ENCODE measurements around the gene MED25. TPM values are rescaled to one million over a fixed set of nuclear protein-coding genes. Genes with fewer than 3 reads are reported as not detected.
A peak's percentile ranks its signal among the peaks of the same experiment; 100 is the strongest.

Gene MED25
- total and polyA plus RNA-seq, 9 of the 15 experiments (the other 6 are each of a cell fraction or from before 2014, with no cell fraction given): 4.1 to 93.9 (median 19.3) TPM

- CTCF ChIA-PET (ENCODE audit: low intra/inter-chr PET ratio): no interaction called here
- in situ Hi-C loops (cut with MboI): no loop called here
These were observed 36.7 kb upstream of the MED25 start for GRCh38 chr19:49781394-49781793.

GRCh38 chr19:49782515-49782914 is 35.6 kb upstream of the MED25 start:
- H3K4me2 ChIP-seq (ENCODE audit: insufficient read depth, low read length): no peak overlapping the region
- DNase-seq (ENCODE audit: extremely low read depth in 1 of 4, low spot score in 3 of 4) (no peak), ATAC-seq (no peak), FAIRE-seq (no peak)
- no peaks in the 10 kb centered on the region for H3K27me3 ChIP-seq (ENCODE audit: control insufficient read depth in 2 of 2, insufficient read depth in 2 of 2, low read length in 2 of 2)
- WGBS (ENCODE audit: insufficient coverage, low coverage, missing lambda C conversion rate): 97% methylated on average over 12 of the region's 18 CpGs
- ChIA-PET CTCF (ENCODE audit: low intra/inter-chr PET ratio) (no interaction called here), POLR2A (no interaction called here)
- peak overlapping the region in 1 of 2 experiments; percentile 61; a peak in 1 of 4 replicates for H3K9ac ChIP-seq (ENCODE audit: insufficient read depth in 1 of 2, low read depth in 2 of 2, low read length in 2 of 2)
- no TSS peak for BruUV-seq (replicated peaks)
- H3K79me2 ChIP-seq (ENCODE audit: control insufficient read depth, insufficient read depth, low read length): peaks cover 28% of the 10 kb centered on the region
- peaks cover 2% of the 10 kb centered on the region for H3K9me1 ChIP-seq (ENCODE audit: control insufficient read depth, insufficient read depth, low read length)
- no peaks in the 10 kb centered on the region for H4K20me1 ChIP-seq (replicated peaks; ENCODE audit: control insufficient read depth, insufficient read depth, low read length)
- no peaks in the 10 kb centered on the region; the same call in 1 of the 2 replicates for H3K9me3 ChIP-seq (replicated peaks; ENCODE audit: control insufficient read depth, insufficient read depth, low read depth, low read length)
- intact Hi-C loops (cut with micrococcal nuclease): no loop called here
- H3K4me3 ChIP-seq: no peak overlapping the region
- H2AFZ ChIP-seq (ENCODE audit: low read depth, low read length): no peak overlapping the region
- H3K27ac ChIP-seq (ENCODE audit: extremely low read depth, low read depth, low read length): no peak overlapping the region
- peaks cover 2 to 22% of the 10 kb centered on the region in 2 experiments; a peak in 3 of 5 replicates for H3K4me1 ChIP-seq (replicated peaks in 1 of 2; ENCODE audit: control insufficient read depth in 2 of 2, insufficient read depth in 2 of 2, low read length in 2 of 2)
- peaks cover 70% of the 10 kb centered on the region; the same call in 2 of the 3 replicates for H3K36me3 ChIP-seq (ENCODE audit: control insufficient read depth, insufficient read depth, low read length)
- in situ Hi-C loops (cut with MboI): no loop called here
- TF ChIP-seq ZNF408 (CRISPR knock-in tag; IDR thresholded peaks at IDR 0.05; ENCODE audit: low read depth): no peak
- TF ChIP-seq ETS1 (conservative IDR thresholded peaks at IDR 0.05; ENCODE audit: control insufficient read depth, low read depth, low read length): no peak
- TF ChIP-seq RBFOX2 (IDR thresholded peaks at IDR 0.05; ENCODE audit: low read depth, low read length): 0 out of 2 replicates have a peak, but pooled peaks have one; percentile 34
- TF ChIP-seq SRSF3 (IDR thresholded peaks at IDR 0.05; ENCODE audit: insufficient read depth, low read length): no peak
- TF ChIP-seq POLR2G (IDR thresholded peaks at IDR 0.05; ENCODE audit: low read depth, low read length): peak; percentile 52
- no peak for TF ChIP-seq CREM (IDR thresholded peaks at IDR 0.05; ENCODE audit: low read depth)
- TF ChIP-seq ZBTB7A (IDR thresholded peaks at IDR 0.05; ENCODE audit: borderline replicate concordance, control insufficient read depth, low read depth, low read length): no peak
- no peak for TF ChIP-seq ZBTB33 (CRISPR knock-in tag; IDR thresholded peaks at IDR 0.05)
- no peak for TF ChIP-seq ZBTB43 (CRISPR knock-in tag; IDR thresholded peaks at IDR 0.05)

More at GRCh38 chr19:49781394-49781793, 36.7 kb upstream of the MED25 start:
- Histone ChIP-seq H3K9me1 (ENCODE audit: control insufficient read depth, insufficient read depth, low read length) (peaks cover 2% of the 10 kb centered on the region), H4K20me1 (replicated peaks; ENCODE audit: control insufficient read depth, insufficient read depth, low read length) (no peaks in the 10 kb centered on the region), H2AFZ (ENCODE audit: low read depth, low read length) (no peak overlapping the region), H3K79me2 (ENCODE audit: control insufficient read depth, insufficient read depth, low read length) (peaks cover 38% of the 10 kb centered on the region), H3K4me3 (no peak overlapping the region), H3K4me2 (ENCODE audit: insufficient read depth, low read length) (no peak overlapping the region), H3K36me3 (ENCODE audit: control insufficient read depth, insufficient read depth, low read length) (peaks cover 67% of the 10 kb centered on the region; the same call in 2 of the 3 replicates), H3K9ac (ENCODE audit: insufficient read depth in 1 of 2, low read depth in 2 of 2, low read length in 2 of 2) (peak overlapping the region in 1 of 2 experiments; percentile 77; a peak in 2 of 4 replicates), H3K27me3 (ENCODE audit: control insufficient read depth in 2 of 2, insufficient read depth in 2 of 2, low read length in 2 of 2) (no peaks in the 10 kb centered on the region), H3K9me3 (replicated peaks; ENCODE audit: control insufficient read depth, insufficient read depth, low read depth, low read length) (no peaks in the 10 kb centered on the region; the same call in 1 of the 2 replicates), H3K4me1 (replicated peaks in 1 of 2; ENCODE audit: control insufficient read depth in 2 of 2, insufficient read depth in 2 of 2, low read length in 2 of 2) (peaks cover 8 to 24% of the 10 kb centered on the region in 2 experiments; a peak in 4 of 5 replicates), H3K27ac (ENCODE audit: extremely low read depth, low read depth, low read length) (no peak overlapping the region)
- WGBS (ENCODE audit: insufficient coverage, low coverage, missing lambda C conversion rate): 89% methylated on average over 5 of the region's 7 CpGs
- intact Hi-C loops (cut with micrococcal nuclease): no loop called here
- DNase-seq (ENCODE audit: extremely low read depth in 1 of 4, low spot score in 3 of 4): no peak
- POLR2A ChIA-PET: interaction anchor here (0.5 to 0.7 kb wide), 3 partner anchors 84 to 156 kb away, joined by 3 to 4 read pairs (median 3); partner anchors contain the start of gene PRMT1
- peak; percentile 44; the same call in 1 of the 2 replicates for TF ChIP-seq POLR2G (IDR thresholded peaks at IDR 0.05; ENCODE audit: low read depth, low read length)
- no peak for TF ChIP-seq HMG20A (CRISPR knock-in tag; conservative IDR thresholded peaks at IDR 0.05)
- TF ChIP-seq JUNB (CRISPR knock-in tag; conservative IDR thresholded peaks at IDR 0.05): no peak
- ATAC-seq: no peak
- FAIRE-seq: no peak
- BruUV-seq (replicated peaks): no TSS peak

Data from K562 (cell line).